ENCODE results near the gene AGAP1.

AGAP1 gene

DNA sequence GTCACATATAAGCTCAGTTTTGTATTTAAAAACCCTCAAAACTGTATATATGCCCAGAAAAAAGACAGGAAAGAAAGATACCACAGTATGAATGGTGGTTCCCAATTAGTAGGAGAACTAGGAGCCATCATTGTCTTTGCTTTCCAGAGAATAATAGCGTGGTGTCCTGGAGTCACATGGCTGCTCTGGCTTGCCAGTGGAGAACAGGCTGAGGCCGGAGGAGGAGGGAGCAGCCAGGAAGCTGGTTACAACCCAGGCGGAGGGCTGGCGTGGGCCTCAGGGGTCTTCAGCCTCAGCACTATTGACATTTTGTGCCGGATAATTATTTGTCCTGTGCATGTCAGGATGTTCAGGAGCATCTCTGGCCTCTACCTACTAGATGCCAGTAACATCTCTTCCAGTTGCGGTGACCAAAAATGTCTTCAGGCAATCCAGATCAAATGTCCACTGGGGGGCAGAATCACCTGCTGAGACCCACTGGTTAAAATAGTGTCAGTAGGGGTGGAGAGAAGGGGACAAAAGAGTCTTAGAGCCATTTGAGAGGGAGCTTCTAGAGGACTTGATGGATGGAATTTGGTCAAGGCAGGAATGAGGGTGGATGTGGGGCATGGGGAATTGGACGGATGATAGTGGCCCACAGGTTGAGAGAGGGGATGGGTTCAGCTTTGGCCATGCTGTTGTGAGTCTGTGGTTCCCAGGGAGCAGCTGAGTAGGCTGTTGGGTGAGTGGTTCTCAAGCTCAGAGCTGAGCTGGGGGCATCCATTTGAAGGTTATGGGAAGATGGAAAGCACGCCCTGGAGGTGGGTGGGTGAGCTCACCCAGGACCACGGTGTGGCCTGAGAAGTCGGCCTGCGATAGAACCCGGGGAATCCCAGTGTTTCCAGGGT, 144.9 kb downstream of the AGAP1 start:
- no peak for DNase-seq (ENCODE audit: low read depth in 2 of 2)

DNA sequence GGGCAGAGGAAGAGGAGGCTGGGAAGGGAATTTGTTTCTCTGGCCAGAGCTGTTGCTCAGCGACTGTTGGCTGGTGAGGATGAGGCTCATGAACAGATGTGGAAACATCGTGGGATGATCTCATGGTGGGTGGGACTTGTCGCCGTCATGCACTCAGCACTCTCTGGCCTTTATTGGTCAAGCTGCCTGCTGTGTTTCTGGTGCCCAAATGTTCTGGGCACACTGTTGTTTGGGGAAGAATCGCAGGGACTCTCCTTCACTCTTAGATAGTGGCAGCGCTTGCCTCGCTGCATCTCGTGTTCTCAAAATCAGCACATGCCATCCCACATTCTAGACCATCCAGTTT, 145.6 kb downstream of the AGAP1 start:
- DNase-seq (ENCODE audit: low read depth in 2 of 2), result no peak

DNA sequence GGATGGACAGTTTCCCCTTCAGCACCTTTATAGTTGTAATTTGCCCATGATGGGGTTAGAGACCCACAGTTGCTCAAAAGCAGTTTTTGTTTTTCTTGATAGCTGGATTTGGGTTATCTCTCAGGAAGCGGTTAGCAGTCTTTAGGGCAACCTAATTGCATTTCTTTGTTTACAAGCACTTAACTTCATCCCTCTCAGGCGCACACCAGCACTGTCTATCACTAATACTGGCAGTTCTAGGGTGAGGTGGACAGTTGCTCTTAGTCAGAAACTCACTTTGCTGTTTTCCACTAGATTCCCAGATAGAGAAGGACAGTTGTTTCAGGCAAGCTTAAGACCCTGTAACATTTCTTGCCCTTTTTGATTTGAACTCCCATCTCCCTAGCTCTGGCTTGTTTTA, 146.0 kb downstream of the AGAP1 start:
- DNase-seq (ENCODE audit: low read depth in 2 of 2), result no peak

DNA sequence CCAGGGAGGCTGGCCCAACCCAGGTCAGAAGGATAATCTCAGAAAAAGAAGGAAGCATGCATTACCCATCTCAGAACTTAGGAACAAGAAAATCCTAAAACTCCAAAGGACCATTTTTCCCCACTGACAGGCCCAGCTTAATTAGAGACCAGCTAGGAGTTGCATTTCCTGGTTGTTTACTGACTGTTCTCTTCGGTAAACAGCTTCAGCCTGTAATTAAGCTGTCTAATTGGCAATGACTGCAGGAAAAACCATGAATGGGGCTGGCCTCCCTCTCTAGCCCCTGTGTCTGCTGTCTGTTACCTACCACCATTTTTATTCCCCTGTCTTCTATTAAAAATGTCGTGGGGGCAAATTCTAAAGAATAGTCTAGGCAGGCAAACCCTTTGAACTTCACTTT, 146.5 kb downstream of the AGAP1 start:
- DNase-seq (ENCODE audit: low read depth in 2 of 2), result no peak

DNA sequence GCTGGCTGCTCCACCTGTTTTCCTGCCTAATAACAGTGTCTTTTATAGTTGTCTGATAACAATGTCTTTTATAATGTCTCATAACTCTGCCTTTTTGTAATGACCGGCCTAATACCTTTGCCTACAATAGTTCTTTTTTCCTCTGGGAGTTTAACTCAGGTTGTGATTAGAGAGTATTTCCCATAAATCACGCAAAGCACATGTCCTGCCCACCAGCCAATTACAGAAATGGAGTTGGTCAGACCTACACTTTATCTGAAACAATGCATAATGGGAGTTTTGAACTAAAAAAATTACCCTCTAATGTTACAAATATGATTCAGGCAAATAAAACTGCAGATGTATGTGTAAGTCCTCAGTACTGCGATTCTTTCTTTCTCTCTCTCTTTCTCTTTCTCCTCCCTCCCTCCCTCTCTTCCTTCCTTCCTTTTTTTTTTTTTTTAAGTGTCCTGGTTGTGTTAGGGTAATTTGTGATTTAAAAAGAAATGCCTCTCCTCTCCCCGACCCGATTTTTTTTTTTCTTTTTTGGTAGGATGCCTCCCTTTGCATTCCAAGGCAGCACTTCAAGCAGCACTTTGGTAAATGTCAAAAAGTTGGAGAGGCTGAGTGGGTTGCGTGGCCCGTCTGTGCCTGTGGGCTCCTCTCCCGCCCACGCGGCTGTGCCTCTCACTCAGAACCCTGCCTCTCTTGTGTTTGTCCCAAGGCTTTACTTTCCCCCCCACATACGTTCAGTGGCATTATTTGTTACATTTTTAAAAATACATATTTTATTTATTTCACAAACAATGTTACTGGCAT, 147.3 kb downstream of the AGAP1 start:
- DNase-seq (ENCODE audit: low read depth in 2 of 2), result no peak

DNA sequence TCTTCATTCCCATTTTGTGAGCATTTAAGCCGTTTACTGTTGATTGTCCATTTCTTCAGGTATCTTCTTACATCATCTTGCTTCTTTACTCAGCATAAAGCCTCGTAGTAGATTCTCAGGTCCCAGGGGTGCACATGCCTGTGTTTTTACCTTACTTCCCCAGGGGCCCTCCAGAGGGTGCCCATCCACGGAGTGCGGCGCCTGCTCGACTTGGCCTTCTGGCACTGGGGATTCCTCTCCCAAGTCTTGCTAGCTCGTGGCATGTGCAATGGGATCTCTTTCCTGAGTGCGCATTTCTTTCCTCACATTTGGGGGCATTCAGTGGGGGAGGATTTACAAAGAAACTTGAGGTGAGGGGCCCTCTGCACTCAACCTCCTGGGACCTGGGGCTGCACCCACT, 148.1 kb downstream of the AGAP1 start:
- DNase-seq (ENCODE audit: low read depth in 2 of 2), result no peak

DNA sequence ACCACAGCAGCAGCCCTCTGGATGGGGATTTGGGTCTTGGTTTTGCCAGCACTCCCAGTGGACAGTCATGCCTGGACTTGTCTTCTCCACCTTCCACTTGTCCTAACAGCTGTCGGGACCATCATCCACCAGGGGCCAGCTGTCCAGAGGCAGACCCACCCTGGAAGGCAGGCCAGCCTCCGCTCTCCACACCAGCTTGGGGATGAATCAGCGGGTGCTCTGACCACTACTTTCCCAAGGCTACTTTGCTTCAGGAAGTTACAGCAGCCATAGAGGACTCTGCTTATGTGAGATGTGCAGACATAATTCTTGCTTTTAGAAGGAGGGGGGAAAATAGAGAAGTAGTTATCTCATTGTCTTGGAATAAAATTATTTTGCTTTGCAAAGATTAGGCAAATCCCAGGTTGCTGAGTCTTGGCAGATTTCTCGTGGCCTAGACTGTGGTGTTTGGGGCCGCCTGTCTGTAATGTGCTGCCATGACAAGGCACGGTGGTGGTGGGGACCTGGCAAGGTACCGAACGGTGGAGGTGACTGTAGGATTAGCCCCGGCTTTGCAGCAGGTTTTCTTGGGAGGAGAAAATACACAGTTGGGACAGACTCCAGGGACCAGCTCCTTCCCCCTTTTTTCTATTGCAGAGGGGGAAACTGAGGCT, 148.7 kb downstream of the AGAP1 start:
- no peak for DNase-seq (ENCODE audit: low read depth in 2 of 2)

DNA sequence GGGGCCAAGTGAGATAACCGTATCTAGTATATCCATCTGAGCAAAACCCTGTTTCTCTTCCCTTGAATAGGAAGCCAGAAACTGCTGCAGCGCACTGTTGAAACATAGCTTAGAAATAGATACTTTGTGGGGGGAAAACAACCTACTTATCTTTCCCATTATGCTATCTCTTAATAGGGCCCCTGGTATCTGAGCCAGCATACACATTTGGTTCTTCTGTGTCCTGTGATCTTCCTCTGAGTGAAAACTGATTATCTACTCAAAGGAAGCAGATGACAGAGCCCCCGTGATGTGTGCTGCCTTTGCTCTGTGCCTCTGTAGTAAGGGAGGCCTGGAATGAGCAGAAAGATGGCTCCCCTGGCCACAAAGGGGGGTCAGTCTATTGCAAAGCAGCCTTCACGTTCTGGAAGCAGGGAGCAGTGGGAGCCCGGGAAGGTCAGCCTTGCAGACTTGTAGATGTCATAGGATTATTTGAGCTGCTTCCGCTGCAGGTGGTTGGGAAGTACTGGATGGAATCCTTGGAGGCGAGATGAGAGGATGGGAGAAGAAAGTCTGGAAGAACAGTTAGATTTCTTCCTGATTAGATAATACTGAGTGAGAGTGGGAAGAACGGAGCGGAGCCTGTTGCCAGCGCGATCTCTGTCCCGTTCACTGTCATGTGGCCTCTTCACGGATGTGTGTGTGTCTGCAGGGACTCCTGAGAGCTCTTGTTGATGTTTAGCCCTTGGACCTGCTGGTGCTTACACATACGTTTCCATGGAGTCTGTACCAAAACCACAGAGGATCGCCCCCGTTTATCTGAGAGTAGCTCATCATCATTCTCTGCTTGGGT, 150.1 kb downstream of the AGAP1 start:
- no peak for DNase-seq (ENCODE audit: low read depth in 2 of 2)

DNA sequence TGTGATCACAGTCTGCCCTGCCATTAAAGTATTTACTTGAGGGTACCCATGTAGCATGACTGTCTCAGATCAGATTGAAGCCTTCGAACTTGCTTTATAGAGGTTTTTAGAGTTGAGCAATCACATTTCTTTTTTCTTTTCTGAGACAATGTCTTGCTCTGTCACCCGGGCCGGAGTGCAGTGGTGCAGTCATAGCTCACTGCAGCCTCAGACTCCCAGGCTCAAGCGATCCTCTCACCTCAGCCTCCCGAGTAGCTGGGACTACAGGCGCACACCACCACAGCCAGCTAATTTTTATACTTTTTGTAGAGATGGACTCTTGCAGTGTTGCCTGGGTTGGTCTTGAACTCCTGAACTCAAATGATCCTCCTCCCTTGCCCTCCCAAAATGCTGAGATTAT, 153.4 kb downstream of the AGAP1 start:
- DNase-seq (ENCODE audit: low read depth in 2 of 2), result no peak

DNA sequence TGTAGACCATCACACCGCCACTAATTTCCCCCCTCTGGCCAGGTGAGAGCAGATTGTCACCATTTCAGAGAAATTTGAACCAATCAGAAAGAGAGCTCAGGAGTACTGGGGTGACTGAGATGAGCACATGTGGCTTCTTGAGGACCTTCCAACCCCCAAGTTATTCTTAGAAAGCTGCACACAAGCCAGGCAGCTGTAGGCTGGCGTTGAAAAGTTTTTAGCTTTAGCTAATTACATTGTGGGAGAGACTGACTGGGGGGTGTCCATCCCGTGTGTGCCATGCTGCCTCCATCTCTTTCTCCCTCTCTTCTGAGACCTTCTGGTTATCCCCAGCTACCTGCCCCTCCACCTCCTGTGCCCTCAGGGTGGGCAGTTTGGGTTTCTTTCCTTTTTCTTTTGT, 154.0 kb downstream of the AGAP1 start:
- no peak for DNase-seq (ENCODE audit: low read depth in 2 of 2)

DNA sequence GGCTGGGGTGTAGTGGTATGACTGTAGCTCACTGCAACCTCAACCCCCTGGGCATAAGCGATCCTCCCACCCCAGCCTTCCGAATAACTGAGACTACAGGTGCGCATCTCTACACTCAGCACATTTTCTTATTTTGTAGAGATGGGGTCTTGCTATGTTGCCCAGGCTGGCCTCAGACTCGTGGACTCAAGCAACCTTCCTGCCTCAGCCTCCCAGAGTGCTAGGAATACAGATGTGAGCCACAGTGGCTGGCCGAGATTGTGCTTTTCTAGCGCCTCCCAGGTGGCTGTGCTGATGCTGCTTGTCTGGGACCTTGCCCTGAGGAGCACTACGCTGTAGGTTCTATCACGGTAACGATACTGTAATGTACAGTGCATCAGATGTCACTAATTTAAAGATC, 155.6 kb downstream of the AGAP1 start:
- no peak for DNase-seq (ENCODE audit: low read depth in 2 of 2)

DNA sequence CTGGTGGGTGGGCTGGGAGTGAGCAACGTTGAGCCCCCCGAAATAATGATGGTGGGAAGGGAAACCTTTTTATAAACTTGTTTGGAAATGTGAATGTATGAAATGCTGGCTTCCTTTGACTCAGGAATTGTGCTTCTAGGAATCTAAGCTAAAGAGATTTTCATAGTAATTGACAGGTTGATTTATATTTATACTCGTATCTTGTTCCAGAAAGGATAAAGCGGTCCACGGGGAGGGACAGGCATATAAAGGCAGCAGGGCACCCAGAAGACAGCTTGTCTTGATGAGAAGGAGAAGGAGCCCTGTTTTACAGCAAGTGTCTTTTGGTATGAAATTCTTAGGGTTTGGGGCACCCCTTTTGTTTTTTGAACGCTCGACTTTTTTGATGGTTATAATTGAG, 157.8 kb downstream of the AGAP1 start:
- DNase-seq (ENCODE audit: low read depth in 2 of 2), result no peak

DNA sequence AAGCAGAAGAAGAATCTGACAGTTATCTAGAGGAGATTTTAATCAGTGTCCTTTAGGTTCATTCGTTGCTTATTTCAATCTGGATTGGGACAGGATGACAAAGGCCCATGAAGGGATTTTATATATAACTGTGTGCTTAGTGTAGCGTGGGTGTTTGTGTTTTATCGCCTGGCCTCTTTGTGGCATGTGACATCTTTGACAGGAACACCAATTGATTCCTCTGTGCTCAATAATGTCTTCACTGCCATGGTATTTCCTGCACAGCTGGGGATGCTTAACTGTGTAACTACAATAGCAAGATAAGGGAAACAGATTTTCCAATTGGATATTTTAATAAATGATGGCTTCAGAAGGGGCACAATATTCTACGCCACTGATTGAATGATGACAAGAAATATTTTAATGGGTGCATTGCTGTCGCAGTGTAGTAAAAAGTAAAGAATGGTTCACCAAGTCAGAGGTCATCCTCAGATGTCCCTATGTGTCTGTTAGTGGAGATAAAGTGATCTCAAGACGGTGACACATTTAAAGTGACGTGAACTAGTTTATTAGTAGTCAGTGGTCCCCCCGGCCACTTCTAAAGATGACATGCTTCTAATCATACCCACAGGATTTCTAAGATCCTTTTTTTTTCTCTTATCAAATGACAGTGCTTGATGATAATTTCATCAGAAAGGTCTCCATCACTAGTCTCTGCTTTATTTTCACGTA, 160.4 kb downstream of the AGAP1 start:
- no peak for DNase-seq (ENCODE audit: low read depth in 2 of 2)

DNA sequence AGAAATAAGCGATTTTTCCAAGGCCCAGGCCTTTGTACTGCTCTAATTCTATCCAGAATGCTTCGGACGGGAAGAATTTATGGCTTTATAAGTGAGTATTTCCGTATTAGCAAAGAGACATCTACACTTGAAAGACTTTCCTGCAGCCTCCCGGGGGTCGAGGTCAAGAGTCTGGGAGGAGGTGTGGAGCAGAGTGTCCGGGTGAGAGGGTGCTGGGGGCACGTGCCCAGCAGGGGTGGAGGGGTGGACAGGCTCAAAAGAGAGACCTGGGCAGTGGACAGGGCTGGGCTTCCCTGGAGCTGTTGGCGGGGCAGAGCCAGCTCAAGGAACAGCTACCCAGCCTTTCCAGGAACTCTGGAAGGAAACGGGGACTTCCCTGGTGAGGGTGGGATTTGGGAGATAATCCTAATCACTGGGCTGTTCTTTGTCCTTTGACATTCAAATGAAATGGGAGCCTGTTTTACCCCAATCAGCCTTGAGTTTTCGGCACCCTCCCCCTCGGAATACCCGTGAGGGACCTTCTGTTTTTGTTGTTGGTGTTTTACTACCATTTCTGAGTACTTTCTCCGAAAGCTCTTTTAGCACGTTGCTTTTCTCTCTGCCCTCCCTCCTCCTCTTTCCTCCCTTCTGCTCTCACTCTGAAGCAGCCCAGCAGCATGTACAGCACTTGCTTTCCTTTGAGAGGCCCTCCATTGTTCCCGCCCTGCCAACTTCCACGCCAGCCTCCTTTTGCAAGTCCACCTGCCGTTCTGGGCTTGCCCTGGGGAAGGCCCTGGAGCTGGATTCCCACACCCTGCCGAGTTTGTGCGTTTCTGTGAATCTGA, 164.7 kb downstream of the AGAP1 start:
- DNase-seq (ENCODE audit: low read depth in 2 of 2), result no peak

DNA sequence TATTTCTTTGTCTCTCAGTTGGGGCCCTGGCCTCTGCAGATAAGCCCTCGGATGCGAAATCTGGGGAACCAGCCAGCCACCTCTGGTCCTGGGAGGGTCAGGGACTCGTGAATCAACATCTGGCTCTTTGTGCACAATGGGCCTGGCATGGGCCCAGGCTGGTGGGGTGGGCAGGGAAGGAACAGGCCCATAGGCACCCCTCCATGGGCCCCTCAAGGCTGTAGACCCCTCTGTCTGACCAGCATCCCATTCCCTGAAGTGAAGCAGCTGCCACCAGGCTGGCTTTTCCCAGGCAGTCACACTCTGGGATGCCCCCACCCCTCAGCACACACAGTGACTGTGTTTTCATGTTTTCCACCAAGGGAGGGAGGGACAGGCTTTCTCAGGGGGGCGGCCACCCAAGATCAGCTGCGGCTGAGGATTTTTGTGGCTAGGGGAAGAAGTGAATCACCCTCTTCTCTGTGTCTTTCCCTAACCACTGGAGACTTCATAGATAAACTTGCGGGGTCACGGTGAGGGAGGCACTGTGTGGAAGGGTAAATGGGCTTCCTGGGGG, 166.0 kb downstream of the AGAP1 start:
- no peak for DNase-seq (ENCODE audit: low read depth in 2 of 2)

DNA sequence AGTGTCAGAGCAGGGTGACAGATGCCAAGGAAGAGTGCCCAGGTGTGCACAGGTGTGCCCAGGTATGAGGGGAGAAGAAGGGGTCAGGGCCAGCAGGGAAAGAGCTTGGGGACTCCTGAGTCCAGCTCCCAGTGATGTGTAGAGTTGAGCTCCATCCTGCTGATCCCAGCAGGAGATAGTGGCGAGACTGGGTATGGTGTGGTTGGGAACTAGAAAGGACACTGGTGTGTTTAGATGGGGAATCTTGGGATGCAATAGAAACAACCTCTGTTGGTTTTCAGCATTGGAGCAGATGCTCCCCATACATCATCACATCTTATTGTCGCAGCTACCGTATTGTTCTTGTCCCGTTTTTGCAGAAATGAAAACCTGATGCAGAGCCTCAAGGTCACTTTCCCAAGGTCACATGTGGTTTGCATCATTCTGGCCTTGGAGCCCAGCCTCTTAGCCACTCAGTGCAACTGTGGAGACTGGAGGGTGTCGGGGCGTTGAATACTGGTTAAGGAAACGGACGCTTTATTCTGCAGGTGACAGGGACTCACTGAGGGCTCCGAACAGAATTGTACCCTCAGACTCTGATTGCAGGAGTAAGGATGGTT, 166.7 kb downstream of the AGAP1 start:
- no peak for DNase-seq (ENCODE audit: low read depth in 2 of 2)

DNA sequence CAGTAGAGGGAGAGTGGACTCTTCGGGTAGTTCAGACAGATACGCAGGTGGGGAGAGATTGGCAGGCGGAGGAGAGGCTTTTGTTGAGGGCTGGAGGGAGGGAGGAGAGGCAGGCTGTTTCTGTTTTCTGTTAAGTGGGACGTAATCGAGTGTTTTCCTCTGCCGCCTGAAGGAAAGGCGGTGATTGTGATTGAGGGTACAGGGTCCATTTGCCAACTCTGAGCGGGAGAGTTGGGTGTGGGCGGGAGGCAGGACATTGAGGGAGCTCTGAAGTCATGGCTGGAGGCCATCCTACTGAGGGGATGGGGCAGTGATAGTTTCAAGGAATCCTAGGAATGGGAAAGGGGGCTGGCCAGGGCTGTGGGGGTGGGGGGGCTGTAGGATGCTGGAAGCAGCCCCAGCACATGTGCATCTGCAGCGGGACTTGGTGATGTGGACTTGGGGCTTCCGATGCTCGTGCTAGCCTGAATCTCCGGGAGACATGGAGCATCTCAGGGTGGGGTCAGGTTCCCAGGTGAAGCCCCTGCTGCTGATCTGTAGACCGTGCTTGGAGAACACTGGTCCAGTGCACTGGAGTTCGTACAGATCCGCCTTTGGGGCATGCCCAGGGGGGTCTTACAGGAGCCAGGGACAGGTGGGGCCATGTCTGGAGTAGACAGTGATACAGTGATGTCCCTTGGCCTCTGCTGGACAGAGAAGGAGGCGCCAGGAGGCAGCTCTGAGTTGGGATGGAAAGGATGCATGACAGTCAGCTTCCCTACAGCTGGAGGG, 167.5 kb downstream of the AGAP1 start:
- no peak for DNase-seq (ENCODE audit: low read depth in 2 of 2)

DNA sequence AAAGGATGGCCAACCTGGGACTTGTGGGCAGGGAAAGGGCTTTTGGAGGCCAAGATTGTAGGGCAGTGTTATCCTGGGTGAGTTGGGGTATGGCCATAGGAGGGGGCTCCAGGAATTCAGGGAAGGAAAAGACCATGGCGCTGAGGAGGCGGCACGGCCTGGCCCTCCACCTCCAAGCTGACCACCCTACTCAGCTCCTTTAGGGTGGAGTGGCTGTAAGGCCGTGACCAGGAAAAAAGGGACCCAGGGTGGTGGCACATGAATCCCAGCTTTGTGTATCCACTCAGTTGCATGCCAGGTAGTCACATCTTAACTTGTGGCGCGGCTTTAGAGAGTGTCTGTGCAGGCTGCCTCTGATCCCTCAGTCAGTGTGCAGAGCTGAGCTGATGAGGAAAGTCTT, 168.1 kb downstream of the AGAP1 start:
- no peak for DNase-seq (ENCODE audit: low read depth in 2 of 2)

DNA sequence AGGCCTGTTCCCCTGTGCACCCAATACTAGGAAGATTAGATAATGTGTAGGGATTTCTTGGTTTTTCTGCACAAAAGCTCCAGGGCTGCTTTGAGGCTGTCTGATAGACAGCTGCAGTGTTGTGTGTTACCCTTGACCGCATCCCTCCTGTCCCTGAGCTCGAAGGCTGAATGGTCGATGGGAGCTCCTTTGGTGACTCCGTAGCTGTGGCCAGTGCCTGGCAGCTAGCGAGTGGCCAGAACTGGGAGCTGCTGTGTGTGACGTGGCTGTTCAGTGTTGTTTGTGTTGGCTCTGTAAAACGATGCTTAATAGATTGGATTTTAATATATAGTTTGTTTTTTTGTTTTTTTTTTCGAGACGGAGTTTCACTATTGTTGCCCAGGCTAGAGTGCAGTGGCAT, 170.0 kb downstream of the AGAP1 start:
- DNase-seq (ENCODE audit: low read depth in 2 of 2), result no peak

All from stimulated activated CD4-positive, alpha-beta T cell treated with anti-CD3 and anti-CD28 coated beads, Interleukin-12 subunit alpha, Interleukin-12 subunit beta, amount 100 ng/mL, for 24 hours (primary cell).